K562 (cell line): Measurements from ENCODE around the gene MYO3B.

Experiments used
- DNMT1 ChIP-seq: fragments of 450-650 bp; IDR thresholded peaks from 2 replicates; pipeline ENCODE4 v1.6.1; 2016; ENCODE audit warnings: antibody characterized with exemption, mild to moderate bottlenecking
- ELF1 ChIP-seq: fragments of 200-800 bp; sonication (Bioruptor generic); IDR thresholded peaks from 2 replicates; pipeline ENCODE4 v1.6.1; 2016; ENCODE audit warnings: missing genetic modification characterization, missing compliant biosample characterization
- NFE2 ChIP-seq: IDR thresholded peaks from 2 replicates; pipeline ENCODE4 v1.6.1; 2014; ENCODE audit warnings: antibody characterized with exemption, low read depth
- ZBTB1 ChIP-seq: sonication (generic); formaldehyde crosslinking; IDR thresholded peaks from 2 replicates; pipeline ENCODE4 v1.8.1; 2023; ENCODE audit warnings: missing genetic modification reagents, low read depth, mild to moderate bottlenecking, borderline replicate concordance

DNA sequence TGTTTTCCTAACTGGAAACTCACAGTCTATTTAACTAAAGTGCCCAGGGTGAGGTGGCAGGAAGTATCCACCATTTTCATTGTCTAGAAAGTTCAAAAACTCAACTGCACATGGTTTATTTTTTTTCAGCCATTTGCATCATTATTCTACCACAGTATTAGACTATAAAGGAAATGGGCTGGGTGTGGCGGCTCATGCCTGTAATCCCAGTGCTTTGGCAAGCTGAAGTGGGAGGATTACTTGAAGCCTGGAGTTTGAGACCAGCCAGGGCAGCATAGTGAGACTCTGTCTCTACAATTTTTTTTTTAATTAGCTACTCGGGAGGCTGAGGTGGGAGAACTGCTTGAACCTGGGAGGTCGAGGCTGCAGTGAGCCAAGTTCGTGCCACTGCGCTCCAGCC, 213.8 kb downstream of the MYO3B start:
- TF ChIP-seq DNMT1: no peak
- TF ChIP-seq ZBTB1 (CRISPR knock-in tag): no peak
- no peak for TF ChIP-seq NFE2
- no peak for TF ChIP-seq ELF1
